Activated T-helper 17 cell treated with anti-CD3 and anti-CD28 coated beads, Interleukin-2, amount 50 U/mL, for 72 hours (primary cell): ENCODE results near the gene DNAI1. TPM values are rescaled to one million over a fixed set of nuclear protein-coding genes. Genes with fewer than 3 reads are reported as not detected.
"Not testable (repeated sequence)": the region's sequence is repeated elsewhere in the genome, so short reads cannot be mapped to it uniquely, and the experiment has no call there.

ENCODE experiments used
- ATAC-seq: fragments of 150-1000 bp; cut with Tn5 transposase; replicated peaks from 2 replicates; pipeline ENCODE4 v1.10.0; 2021; ENCODE audit warnings: mild to moderate bottlenecking, moderate library complexity
- H3K27ac Mint-ChIP-seq: one replicate; pipeline ENCODE4 v1.8.0; 2022; ENCODE audit warnings: mixed read lengths
- H3K27me3 Mint-ChIP-seq: one replicate; pipeline ENCODE4 v1.8.0; 2022; ENCODE audit warnings: mixed read lengths
- H3K36me3 Mint-ChIP-seq: one replicate; pipeline ENCODE4 v1.8.0; 2022; ENCODE audit warnings: low read depth, mild to moderate bottlenecking, mixed read lengths
- H3K4me1 Mint-ChIP-seq: one replicate; pipeline ENCODE4 v1.8.0; 2022; ENCODE audit warnings: mixed read lengths
- H3K4me3 Mint-ChIP-seq: one replicate; pipeline ENCODE4 v1.8.0; 2022; ENCODE audit warnings: mild to moderate bottlenecking, mixed read lengths
- H3K9me3 Mint-ChIP-seq: one replicate; pipeline ENCODE4 v1.8.0; 2022; ENCODE audit warnings: mixed read lengths
- total RNA-seq, 2 donors: library from RNA; stranded (reverse); gene quantifications; one replicate each; pipeline ENCODE4 v1.2.3, GENCODE V29; 2022

The DNAI1 gene
- total RNA-seq, 2 donors from 2014 or later, result not detected

DNA sequence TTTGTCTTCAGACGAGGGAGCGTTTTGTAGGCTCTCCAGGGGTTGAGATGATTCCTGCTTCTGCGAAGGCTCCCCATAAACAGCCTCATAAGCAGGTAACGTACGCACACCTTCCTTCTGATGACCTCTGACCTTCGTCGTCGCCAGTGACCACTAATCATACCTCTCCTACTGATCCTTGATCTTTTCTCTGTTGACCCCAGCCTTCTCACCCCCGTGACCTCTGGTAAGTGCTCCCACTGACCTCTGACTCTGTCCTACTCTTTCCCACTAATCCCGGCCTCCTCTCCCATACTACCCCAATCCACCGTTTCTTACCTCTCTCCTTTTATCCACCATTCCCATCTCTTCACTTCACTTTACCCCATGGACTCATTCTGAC, 345 bp downstream of the DNAI1 start:
- peak overlapping the region; percentile 85 for H3K27ac Mint-ChIP-seq
- H3K36me3 Mint-ChIP-seq, result no peaks in the 10 kb centered on the region

DNA sequence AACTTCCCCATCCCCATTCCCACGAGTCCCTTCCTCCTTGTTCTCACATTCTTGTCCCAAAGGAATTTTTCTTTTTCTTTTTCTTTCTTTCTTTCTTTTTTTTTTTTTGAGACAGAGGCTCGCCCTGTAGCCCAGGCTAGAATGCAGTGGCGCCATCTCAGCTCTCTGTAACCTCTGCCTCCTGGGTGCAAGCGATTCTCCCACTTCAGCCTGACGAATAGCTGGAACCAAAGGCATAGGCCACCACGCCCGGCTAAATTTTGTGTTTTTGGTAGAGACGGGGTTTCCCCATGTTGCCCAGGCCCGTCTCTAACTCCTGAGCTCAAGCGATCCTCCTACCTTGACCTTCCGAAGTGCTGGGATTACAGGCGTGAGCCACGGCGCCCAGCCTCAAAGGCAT, 751 bp downstream of the DNAI1 start:
- Mint-ChIP-seq H3K4me3 (peak overlapping the region; percentile 90), H3K9me3 (no peaks in the 10 kb centered on the region), H3K27ac (peak overlapping the region; percentile 85), H3K36me3 (no peaks in the 10 kb centered on the region), H3K27me3 (peaks cover 4% of the 10 kb centered on the region), H3K4me1 (peaks cover 37% of the 10 kb centered on the region)
- ATAC-seq, result no peak

More for the DNA sequence above, 345 bp downstream of the DNAI1 start:
- no peak for ATAC-seq
- Mint-ChIP-seq H3K4me3 (peak overlapping the region; percentile 90), H3K4me1 (peaks cover 37% of the 10 kb centered on the region), H3K27me3 (peaks cover 4% of the 10 kb centered on the region), H3K9me3 (no peaks in the 10 kb centered on the region)

DNA sequence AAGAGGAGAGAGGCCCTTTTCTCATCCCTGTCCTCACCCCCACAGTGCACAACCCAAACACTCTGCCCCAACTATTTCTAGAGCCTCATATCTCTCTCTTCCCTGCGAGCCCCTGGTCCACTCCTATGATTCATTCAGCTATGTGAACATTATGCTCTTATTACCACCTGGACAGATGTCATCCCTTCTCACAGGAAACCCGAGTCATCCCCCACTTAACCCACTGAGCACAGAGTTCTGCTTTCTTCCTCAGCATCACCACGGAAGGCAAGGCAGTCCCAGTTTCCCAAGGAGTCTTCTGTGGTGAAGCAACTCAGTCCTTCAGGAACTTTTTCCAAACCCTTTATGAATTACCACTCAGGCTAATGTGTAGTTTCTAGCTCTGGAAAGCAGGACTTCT, 1.3 kb downstream of the DNAI1 start:
- Mint-ChIP-seq H3K36me3 (no peaks in the 10 kb centered on the region), H3K4me1 (peaks cover 33% of the 10 kb centered on the region), H3K9me3 (no peaks in the 10 kb centered on the region), H3K4me3 (no peak overlapping the region), H3K27ac (no peak overlapping the region), H3K27me3 (peaks cover 4% of the 10 kb centered on the region)
- no peak for ATAC-seq

DNA sequence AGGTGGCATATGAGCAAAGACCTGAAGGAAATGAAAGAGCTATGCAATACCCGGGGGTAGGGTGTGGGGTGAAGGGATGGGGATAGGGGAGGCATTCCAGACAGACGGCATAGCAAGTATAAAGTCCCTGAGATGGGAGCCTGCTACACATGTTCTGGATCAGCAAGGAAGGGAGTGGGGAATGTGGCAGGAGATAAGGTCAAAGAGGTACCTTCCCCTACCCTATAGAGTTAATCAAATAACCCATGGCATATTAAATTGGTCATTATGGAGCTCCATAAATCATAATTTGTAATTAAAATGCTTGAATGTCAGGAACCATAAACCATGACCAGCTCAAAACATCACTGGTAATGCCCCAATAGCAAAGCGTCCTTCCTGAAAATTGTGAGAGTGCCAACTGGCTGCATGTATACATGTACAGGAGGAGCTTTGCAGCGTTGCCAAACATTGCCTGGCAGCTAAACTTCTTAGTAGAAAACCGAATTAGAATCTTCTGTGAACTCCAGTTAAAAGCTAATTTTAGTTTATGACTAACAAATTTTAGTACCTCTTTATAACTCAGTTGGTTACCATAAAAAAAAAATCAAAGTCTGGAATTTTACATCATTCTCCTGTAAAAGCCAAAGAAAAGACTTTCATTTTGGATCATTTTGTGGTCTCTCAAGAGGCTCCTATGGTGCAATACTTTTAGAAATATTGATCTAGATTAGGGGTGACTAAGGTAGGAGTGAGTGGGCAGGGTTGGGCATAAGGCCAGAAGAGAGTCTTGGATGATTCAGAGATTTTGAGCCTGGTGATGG, 4.7 kb downstream of the DNAI1 start:
- Mint-ChIP-seq H3K36me3 (no peaks in the 10 kb centered on the region), H3K27me3 (peaks cover 18% of the 10 kb centered on the region), H3K4me3 (no peak overlapping the region), H3K27ac (no peak overlapping the region), H3K4me1 (peaks cover 16% of the 10 kb centered on the region), H3K9me3 (no peaks in the 10 kb centered on the region)
- ATAC-seq, result peak; percentile 92

DNA sequence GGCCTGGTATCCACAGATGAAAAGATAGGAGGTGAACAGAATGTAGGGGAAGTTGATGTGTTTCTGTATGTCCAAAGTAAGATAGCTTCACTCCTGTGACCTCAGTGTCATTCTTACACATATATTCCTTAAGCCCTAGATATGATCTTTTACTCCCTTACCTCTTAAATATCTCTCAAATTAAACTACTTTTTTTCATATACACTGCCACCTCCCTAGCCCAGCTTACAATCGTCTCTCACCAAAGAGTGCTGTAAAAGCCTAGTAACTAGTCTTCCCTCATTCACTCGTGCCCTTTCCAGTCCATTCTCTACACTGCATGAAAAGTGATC, 5.3 kb downstream of the DNAI1 start:
- H3K9me3 Mint-ChIP-seq, result no peaks in the 10 kb centered on the region
- no peak overlapping the region for H3K27ac Mint-ChIP-seq
- H3K36me3 Mint-ChIP-seq, result no peaks in the 10 kb centered on the region
- H3K4me1 Mint-ChIP-seq, result peaks cover 15% of the 10 kb centered on the region
- H3K27me3 Mint-ChIP-seq, result peaks cover 18% of the 10 kb centered on the region
- no peak for ATAC-seq
- no peak overlapping the region for H3K4me3 Mint-ChIP-seq

DNA sequence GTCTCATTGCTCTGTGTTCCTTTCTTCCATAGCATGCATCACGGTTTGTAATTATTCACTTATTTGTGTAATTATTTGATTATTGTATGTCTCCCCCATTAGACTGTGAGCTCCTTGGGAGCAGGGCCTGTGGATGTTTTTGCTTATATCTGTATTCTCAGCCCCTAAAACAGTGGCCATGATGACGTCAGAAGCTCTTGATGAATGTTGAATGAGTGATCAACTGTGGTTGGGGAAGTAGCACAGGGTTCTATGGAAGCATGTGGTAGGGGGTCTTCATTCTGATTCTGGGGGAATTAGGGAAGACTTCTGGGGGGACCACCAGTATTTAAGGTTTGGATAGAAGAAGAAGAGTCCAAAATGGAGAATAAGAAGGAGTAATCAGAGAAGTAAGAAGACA, 6.0 kb downstream of the DNAI1 start:
- Mint-ChIP-seq H3K27ac (no peak overlapping the region), H3K9me3 (no peaks in the 10 kb centered on the region), H3K4me3 (no peak overlapping the region)

DNA sequence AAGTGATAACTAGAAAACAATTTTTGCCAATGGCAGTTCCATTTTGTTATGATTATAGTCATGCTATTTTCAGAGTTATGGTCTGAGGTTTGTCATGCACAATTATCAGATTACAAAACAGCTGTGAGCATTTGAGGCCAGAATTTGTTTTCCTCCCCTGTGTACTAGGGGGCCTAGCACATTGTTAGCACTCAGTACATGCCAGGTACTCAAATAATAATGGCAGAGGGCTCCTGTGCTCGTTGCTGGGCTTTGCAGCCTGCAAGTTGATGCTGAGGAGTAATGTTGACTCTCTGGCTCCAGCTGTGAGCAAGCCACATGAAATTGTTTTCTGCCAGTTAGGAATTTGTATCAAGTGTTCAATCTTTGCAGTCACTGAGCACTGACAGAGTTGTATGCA, 6.9 kb downstream of the DNAI1 start:
- peaks cover 18% of the 10 kb centered on the region for H3K27me3 Mint-ChIP-seq
- H3K4me1 Mint-ChIP-seq, result peaks cover 5% of the 10 kb centered on the region
- no peaks in the 10 kb centered on the region for H3K9me3 Mint-ChIP-seq
- no peak overlapping the region for H3K4me3 Mint-ChIP-seq
- no peak overlapping the region for H3K27ac Mint-ChIP-seq
- no peak for ATAC-seq
- no peaks in the 10 kb centered on the region for H3K36me3 Mint-ChIP-seq

More for the DNA sequence above, 6.0 kb downstream of the DNAI1 start:
- H3K4me1 Mint-ChIP-seq, result peaks cover 8% of the 10 kb centered on the region
- peaks cover 18% of the 10 kb centered on the region for H3K27me3 Mint-ChIP-seq
- no peak for ATAC-seq
- H3K36me3 Mint-ChIP-seq, result no peaks in the 10 kb centered on the region

DNA sequence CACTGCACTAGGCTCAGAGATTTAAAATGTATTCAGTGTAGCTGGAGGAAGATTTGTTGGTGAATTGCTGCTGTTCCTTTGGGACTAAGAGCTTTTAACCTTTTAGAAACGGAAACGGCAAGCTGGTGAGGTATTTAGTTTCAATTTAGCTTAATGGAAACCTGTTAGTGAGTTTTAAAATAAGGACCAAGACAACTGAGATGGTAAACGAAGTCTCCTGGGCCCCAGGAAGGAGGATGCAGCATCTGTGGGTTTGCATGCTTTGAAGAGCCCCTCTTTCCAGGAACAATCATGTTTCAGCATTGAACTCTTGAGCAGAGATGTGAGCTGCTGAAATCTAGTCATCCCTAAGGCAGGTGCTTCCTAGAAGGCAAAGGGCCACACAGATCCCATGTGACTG, 16.5 kb downstream of the DNAI1 start:
- Mint-ChIP-seq H3K4me1 (no peaks in the 10 kb centered on the region), H3K9me3 (no peaks in the 10 kb centered on the region), H3K4me3 (no peak overlapping the region), H3K36me3 (no peaks in the 10 kb centered on the region), H3K27ac (no peak overlapping the region), H3K27me3 (peaks cover 7% of the 10 kb centered on the region)
- no peak for ATAC-seq

DNA sequence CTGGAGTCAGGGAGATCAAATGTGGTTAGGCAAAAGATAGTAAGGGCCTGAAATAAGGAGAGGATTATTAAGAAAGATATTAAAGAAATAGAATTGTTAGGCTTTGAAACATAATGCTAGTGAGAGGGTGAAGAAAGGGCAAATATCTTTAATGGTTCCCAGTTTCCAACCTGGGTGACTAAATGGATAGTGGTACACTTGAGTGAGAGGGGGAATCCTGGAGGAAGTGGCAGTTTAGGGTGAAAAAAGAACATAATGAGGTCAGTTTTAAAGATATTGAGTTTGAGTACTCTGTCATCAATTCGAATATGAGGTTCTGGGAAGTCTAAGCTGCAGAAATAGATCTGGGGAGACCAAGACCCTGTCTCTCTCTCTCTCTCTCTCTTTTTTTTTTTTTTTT, 18.9 kb downstream of the DNAI1 start:
- no peaks in the 10 kb centered on the region for H3K9me3 Mint-ChIP-seq
- no peaks in the 10 kb centered on the region for H3K4me1 Mint-ChIP-seq
- H3K27ac Mint-ChIP-seq, result no peak overlapping the region
- ATAC-seq, result no peak
- H3K27me3 Mint-ChIP-seq, result peaks cover 10% of the 10 kb centered on the region
- H3K4me3 Mint-ChIP-seq, result no peak overlapping the region
- H3K36me3 Mint-ChIP-seq, result no peaks in the 10 kb centered on the region

DNA sequence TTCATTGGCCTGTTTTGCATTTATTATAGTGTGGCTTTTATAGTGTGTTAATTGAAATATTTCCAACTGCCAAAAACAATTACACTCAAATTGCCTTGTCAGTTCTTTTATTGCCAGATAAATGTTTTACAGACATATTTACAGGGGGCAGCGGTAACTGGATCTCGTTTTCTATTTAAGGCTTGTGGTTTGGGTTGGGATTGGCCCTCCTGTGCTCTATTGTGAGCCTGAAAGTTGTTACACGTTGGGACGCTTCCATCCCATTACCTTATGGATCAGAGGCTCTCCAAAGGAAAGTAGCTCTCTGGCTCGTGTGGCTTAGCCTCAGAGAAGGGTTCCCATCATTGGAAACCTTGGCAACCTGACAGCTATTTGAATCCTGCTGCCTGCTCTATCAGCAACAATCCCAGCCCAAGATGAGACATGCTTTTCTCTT, 20.8 kb downstream of the DNAI1 start:
- no peak for ATAC-seq
- no peaks in the 10 kb centered on the region for H3K36me3 Mint-ChIP-seq
- peaks cover 10% of the 10 kb centered on the region for H3K27me3 Mint-ChIP-seq
- no peak overlapping the region for H3K4me3 Mint-ChIP-seq
- H3K4me1 Mint-ChIP-seq, result no peaks in the 10 kb centered on the region
- H3K9me3 Mint-ChIP-seq, result no peaks in the 10 kb centered on the region
- no peak overlapping the region for H3K27ac Mint-ChIP-seq

DNA sequence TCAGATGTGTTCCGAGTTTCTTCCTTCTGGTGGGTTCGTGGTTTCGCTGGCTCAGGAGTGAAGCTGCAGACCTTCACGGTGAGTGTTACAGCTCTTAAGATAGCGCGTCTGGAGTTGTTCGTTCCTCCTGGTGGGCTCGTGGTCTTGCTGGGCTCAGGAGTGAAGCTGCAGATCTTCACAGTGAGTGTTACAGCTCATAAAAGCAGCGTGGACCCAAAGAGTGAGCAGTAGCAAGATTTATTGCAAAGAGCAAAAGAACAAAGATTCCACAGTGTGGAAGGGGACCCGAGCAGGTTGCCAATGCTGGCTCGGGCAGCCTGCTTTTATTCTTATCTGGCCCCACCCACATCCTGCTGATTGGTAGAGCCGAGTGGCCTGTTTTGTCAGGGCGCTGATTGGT, 23.0 kb downstream of the DNAI1 start:
- not testable (repeated sequence) for H3K4me1 Mint-ChIP-seq, H3K27ac Mint-ChIP-seq, H3K4me3 Mint-ChIP-seq, H3K36me3 Mint-ChIP-seq, H3K9me3 Mint-ChIP-seq, ATAC-seq
- H3K27me3 Mint-ChIP-seq, result peaks cover 11% of the 10 kb centered on the region

DNA sequence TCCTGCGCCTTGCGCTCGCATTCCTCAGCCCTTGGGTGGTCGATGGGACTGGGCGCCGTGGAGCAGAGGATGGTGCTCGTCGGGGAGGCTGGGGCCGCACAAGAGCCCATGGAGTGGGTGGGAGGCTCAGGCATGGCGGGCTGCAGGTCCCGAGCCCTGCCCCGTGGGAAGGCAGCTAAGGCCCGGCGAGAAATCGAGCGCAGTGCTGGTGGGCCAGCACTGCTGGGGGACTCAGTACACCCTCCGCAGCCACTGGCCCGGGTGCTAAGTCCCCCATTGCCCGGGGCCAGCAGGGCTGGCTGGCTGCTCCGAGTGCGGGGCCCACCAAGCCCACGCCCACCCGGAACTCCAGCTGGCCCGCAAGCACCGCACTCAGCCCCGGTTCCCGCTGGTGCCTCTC, 24.1 kb downstream of the DNAI1 start:
- not testable (repeated sequence) for H3K4me3 Mint-ChIP-seq, H3K27ac Mint-ChIP-seq, H3K4me1 Mint-ChIP-seq, H3K36me3 Mint-ChIP-seq, H3K9me3 Mint-ChIP-seq, ATAC-seq
- H3K27me3 Mint-ChIP-seq, result peaks cover 15% of the 10 kb centered on the region

DNA sequence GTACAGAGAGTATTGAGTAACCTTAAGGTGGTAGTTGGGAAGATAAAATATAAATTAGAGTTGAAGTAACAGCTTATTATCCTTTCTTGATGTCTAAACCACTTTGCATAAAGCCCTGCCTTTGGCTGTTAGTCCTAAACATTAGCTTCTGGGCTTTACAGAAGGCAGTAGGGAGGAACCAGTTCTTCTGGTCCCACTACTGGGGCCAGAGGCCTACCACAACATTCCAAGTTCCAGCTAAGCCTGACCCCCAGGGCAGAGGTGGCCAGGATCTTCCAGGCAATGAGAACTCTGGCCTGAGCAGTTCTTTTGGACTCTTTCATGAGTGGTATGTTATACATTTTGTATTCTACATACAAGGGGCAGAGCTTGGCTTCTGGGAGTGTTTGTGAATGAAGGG, 26.1 kb downstream of the DNAI1 start:
- H3K4me1 Mint-ChIP-seq, result no peaks in the 10 kb centered on the region
- no peaks in the 10 kb centered on the region for H3K9me3 Mint-ChIP-seq
- H3K27ac Mint-ChIP-seq, result no peak overlapping the region
- ATAC-seq, result no peak
- peaks cover 25% of the 10 kb centered on the region for H3K27me3 Mint-ChIP-seq
- no peak overlapping the region for H3K4me3 Mint-ChIP-seq
- no peaks in the 10 kb centered on the region for H3K36me3 Mint-ChIP-seq

DNA sequence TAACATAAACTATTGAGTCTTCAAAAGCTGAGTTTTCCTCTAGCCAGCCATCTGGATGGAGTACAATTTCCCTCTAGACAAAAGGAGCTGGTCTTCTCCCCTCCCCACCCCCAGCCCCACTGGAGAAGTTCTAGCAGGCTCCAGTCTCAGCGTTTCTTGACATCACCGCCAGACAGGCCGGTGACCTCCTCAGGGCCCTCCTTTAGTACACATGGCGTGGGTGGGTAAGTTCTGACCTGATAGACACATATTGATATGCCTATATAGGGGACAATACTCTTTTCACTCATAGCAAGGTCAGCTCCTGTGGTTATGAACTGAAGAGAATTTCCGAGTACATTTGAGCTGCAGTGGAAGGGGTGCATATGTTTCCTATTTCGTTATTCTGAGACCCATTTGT, 27.2 kb downstream of the DNAI1 start:
- no peaks in the 10 kb centered on the region for H3K9me3 Mint-ChIP-seq
- H3K4me3 Mint-ChIP-seq, result no peak overlapping the region
- H3K27ac Mint-ChIP-seq, result no peak overlapping the region
- H3K27me3 Mint-ChIP-seq, result peaks cover 25% of the 10 kb centered on the region
- ATAC-seq, result peak; percentile 52
- no peaks in the 10 kb centered on the region for H3K36me3 Mint-ChIP-seq
- no peaks in the 10 kb centered on the region for H3K4me1 Mint-ChIP-seq

DNA sequence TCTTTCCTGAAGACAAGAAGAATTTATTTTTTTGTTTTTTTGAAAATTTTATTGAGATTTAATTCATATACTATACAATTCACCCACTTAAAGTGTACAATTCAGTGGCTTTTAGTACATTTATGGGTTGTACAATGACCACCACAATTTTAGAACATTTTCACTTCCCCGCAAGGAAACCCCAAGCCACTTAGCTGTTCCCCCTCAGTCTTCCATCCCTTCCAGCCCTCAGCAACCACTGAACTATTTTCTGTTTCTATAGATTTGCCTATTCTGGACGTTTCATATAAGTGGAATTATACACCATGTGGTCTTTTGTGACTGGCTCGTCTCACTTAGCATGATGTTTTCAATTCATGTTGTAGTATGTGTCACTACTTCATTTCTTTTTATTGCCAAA, 28.0 kb downstream of the DNAI1 start:
- no peaks in the 10 kb centered on the region for H3K9me3 Mint-ChIP-seq
- no peak overlapping the region for H3K27ac Mint-ChIP-seq
- H3K36me3 Mint-ChIP-seq, result no peaks in the 10 kb centered on the region
- peaks cover 28% of the 10 kb centered on the region for H3K27me3 Mint-ChIP-seq
- H3K4me1 Mint-ChIP-seq, result no peaks in the 10 kb centered on the region
- ATAC-seq, result peak; percentile 16
- H3K4me3 Mint-ChIP-seq, result no peak overlapping the region

DNA sequence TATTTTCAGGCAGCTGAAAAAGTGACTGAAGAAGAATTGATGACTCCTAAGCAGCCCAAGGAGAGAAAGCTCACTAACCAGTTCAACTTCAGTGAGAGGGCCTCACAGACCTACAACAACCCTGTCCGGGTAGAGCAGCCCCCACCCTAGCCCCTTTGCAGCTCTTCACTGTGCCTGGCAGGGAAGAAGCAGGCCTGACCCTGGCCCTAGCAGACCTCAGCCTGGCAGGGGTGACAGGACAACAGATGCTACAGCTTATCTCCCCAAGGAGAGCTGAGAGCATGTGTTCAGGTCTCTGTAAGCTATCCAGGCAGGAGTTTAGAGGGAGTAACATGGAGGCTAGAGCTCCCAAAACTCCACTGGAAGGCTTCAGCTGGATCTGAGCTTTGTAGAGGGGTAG, 31.8 kb downstream of the DNAI1 start:
- Mint-ChIP-seq H3K36me3 (no peaks in the 10 kb centered on the region), H3K4me3 (no peak overlapping the region), H3K27ac (no peak overlapping the region), H3K9me3 (no peaks in the 10 kb centered on the region), H3K27me3 (peaks cover 34% of the 10 kb centered on the region), H3K4me1 (no peaks in the 10 kb centered on the region)
- ATAC-seq, result no peak
